Thoracic aorta (tissue), 2 donors: Measurements from ENCODE around the gene DQX1. TPM values are rescaled to one million over a fixed set of nuclear protein-coding genes. Genes with fewer than 3 reads are reported as not detected.

Experiments used
- ATAC-seq: fragments of 150-250 bp; one replicate; pipeline ENCODE4 v1.8.0; 2017; ENCODE audit warnings: low read depth; ENCODE audit not compliant: insufficient number of reproducible peaks, low FRiP score
- DNase-seq: peaks from one replicate; pipeline ENCODE4 v3.0.0-alpha.2; 2020; ENCODE audit warnings: low spot score
- H3K27ac ChIP-seq, 2 donors: fragments of 200-600 bp; sonication (generic); 1 replicate in 1 of 2; 2 replicates in 1 of 2; pipeline ENCODE4 v1.5.1; 2016; ENCODE audit warnings: mild to moderate bottlenecking in 2 of 2, moderate library complexity in 2 of 2
- H3K27me3 ChIP-seq: fragments of 200-600 bp; sonication (generic); replicated peaks from 2 replicates; pipeline ENCODE4 v1.6.0; 2016; ENCODE audit warnings: mild to moderate bottlenecking; ENCODE audit not compliant: insufficient read depth
- H3K36me3 ChIP-seq: fragments of 200-600 bp; sonication (generic); one replicate; pipeline ENCODE4 v1.5.1; 2016
- H3K4me1 ChIP-seq, 2 donors: fragments of 200-600 bp; sonication (generic); 1 replicate in 1 of 2; 2 replicates in 1 of 2; pipeline versions ENCODE4 v1.5.1 to v1.6.0; 2016; ENCODE audit warnings: low read depth in 2 of 2, mild to moderate bottlenecking in 1 of 2; ENCODE audit not compliant: control insufficient read depth in 1 of 2
- H3K4me3 ChIP-seq: fragments of 200-600 bp; sonication (generic); 2 replicates; pipeline ENCODE4 v1.5.1; 2016; ENCODE audit warnings: mild to moderate bottlenecking
- H3K9me3 ChIP-seq: fragments of 200-600 bp; sonication (generic); 2 replicates; pipeline ENCODE4 v1.5.1; 2016
- CTCF ChIP-seq: fragments of 200-600 bp; sonication (generic); IDR thresholded peaks from one replicate; pipeline ENCODE4 v1.5.1; 2019; ENCODE audit warnings: antibody characterized with exemption
- total RNA-seq, 2 donors: library from RNA; depleted of rRNA; stranded (reverse); fragments of >200 nt; gene quantifications; one replicate each; pipeline versions ENCODE4 v1.1.0 to v1.2.3, GENCODE V29; 2016

Gene DQX1
- total RNA-seq, 2 donors from 2014 or later, result 1.9 TPM; not detected in 1

DNA sequence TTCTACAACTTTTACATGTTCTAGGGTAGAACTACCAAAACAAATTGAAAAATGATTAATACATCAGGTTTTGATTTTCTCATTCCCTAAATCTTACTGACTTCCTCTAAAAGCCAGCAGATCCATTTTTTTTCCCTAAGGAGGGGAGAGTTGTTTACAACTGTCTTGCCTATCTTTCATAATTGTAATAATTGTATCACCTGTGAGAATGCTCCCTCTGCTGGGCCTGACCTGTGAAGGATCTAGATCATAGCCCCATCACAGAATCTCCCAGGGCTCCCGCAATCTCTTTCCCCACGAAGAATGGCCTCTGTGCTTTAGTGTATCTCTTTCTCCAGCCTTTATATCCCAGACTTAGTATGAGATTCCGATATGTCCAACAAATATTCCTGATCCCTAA, 18.6 kb upstream of the DQX1 start:
- no peaks in the 10 kb centered on the region for H3K27me3 ChIP-seq
- peaks cover 6 to 12% of the 10 kb centered on the region in 2 donors for H3K4me1 ChIP-seq
- no peak overlapping the region for H3K27ac ChIP-seq
- H3K9me3 ChIP-seq, result no peaks in the 10 kb centered on the region
- no peak overlapping the region for H3K4me3 ChIP-seq
- TF ChIP-seq CTCF, result no peak
- H3K36me3 ChIP-seq, result no peaks in the 10 kb centered on the region
- ATAC-seq (no peak), DNase-seq (no peak)

- Histone ChIP-seq H3K4me1 (no peaks in the 10 kb centered on the region), H3K36me3 (no peaks in the 10 kb centered on the region), H3K27ac (no peak overlapping the region), H3K9me3 (no peaks in the 10 kb centered on the region), H3K27me3 (no peaks in the 10 kb centered on the region), H3K4me3 (no peak overlapping the region)
- ATAC-seq (no peak), DNase-seq (no peak)
- TF ChIP-seq CTCF, result no peak
Measured at GRCh38 chr2:74542978-74543377, 16.9 kb upstream of the DQX1 start.

DNA sequence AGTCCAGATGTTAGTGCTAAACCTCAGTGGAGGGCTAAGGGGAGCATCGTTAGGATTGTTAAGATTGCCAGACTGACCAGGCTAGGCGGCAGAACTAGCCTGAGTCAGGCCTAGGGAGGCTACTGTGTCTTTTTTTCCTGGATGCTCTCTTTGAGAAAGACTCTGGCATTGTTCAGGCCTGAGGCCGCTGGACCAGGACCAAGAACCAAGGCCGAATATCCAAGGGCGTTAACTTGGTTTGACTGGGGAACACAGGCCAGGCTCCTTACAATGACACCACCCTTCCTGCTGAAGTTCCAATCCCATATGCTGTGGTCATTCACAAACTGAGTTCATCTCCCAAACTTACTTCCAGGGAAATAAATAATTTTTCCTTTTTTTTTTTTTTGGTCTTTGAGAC, 14.3 kb upstream of the DQX1 start:
- ATAC-seq (no peak), DNase-seq (no peak)
- Histone ChIP-seq H3K36me3 (no peaks in the 10 kb centered on the region), H3K27me3 (no peaks in the 10 kb centered on the region), H3K4me1 (no peaks in the 10 kb centered on the region), H3K9me3 (no peaks in the 10 kb centered on the region), H3K4me3 (no peak overlapping the region), H3K27ac (no peak overlapping the region)
- no peak for TF ChIP-seq CTCF

DNA sequence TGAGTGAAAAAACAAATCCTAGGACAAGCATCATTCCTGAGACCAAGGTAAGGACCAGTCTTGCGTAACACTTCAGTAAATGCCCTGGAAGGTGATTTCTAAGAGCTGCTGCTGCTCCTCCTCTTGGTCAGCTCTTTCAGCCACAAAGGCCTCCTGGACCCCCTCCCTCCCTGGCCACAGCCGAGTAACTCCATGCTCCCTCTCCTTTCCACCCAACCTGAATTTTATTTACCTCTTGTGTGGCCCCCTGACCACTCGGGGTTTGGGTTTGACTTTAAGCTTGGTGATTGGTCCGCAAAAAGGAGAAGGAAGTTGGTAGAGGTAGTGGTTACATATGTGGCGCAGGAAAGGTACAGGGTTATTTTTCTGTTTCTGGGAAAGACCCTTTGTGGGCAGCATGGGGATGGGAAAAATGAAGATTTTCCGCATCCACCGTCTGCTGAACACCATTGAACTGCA, 12.9 kb upstream of the DQX1 start:
- H3K27me3 ChIP-seq, result no peaks in the 10 kb centered on the region
- ATAC-seq (no peak), DNase-seq (no peak)
- no peaks in the 10 kb centered on the region for H3K4me1 ChIP-seq
- no peak for TF ChIP-seq CTCF
- peaks cover 2% of the 10 kb centered on the region for H3K36me3 ChIP-seq
- H3K4me3 ChIP-seq, result no peak overlapping the region
- no peak overlapping the region for H3K27ac ChIP-seq
- no peaks in the 10 kb centered on the region for H3K9me3 ChIP-seq

DNA sequence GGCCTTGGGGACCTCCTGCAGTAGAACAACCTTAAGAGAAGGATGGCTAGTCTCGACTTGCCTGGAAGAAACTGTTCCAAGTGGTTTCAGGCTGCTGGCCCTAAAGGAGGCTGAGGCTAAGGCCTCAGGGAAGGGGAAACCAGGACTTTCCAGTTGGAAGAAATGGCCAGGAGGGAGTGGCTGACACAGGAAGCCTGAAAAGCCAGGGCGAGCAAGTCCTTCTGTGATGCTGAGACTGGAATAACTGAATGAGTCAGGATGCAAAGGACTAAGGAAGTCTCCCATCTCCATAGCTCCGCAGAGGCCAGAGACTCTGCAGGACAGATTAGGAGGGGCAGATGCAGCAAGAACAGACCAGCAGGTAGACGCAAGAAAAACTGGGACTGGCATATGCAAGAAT, 11.1 kb upstream of the DQX1 start:
- DNase-seq (no peak), ATAC-seq (no peak)
- Histone ChIP-seq H3K4me3 (no peak overlapping the region), H3K36me3 (peaks cover 15% of the 10 kb centered on the region), H3K4me1 (no peaks in the 10 kb centered on the region), H3K9me3 (no peaks in the 10 kb centered on the region), H3K27ac (no peak overlapping the region), H3K27me3 (no peaks in the 10 kb centered on the region)
- TF ChIP-seq CTCF, result no peak
